Activated T-helper 1 cell treated with Interleukin-2 at 50 U/mL for 16 hours (primary cell): Measurements from ENCODE around the gene RNF4.
A peak's percentile ranks its signal among the peaks of the same experiment; 100 is the strongest.
"Not testable (repeated sequence)": the region's sequence is repeated elsewhere in the genome, so short reads cannot be mapped to it uniquely, and the experiment has no call there.

Experiments
- DNase-seq: peaks from one replicate; pipeline ENCODE4 v3.0.0-alpha.2; 2020; ENCODE audit warnings: low read depth

The RNF4 gene

DNA sequence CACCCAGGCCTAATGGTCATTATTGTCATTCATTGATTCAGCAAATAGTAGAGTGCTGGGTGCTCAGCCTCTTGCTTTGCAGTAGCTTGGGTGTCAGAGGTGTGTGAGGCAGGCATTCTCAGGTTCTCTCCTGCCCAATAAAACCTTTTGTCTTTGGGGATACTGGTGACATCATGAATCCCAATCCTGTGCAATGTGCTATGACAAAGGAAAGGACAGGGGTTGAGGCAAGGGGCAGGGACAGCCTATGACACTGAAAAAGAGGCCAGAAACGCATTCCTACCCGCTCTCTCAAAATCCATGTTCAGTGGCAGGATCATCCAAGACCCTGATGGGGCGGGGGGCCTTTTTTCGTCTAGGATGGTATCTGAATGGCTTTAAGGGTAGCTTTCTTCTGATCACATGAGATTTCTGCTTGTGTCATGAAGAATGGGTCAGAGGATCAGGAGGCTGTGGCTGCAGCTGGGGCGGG, 66.0 kb downstream of the RNF4 start:
- no peak for DNase-seq

DNA sequence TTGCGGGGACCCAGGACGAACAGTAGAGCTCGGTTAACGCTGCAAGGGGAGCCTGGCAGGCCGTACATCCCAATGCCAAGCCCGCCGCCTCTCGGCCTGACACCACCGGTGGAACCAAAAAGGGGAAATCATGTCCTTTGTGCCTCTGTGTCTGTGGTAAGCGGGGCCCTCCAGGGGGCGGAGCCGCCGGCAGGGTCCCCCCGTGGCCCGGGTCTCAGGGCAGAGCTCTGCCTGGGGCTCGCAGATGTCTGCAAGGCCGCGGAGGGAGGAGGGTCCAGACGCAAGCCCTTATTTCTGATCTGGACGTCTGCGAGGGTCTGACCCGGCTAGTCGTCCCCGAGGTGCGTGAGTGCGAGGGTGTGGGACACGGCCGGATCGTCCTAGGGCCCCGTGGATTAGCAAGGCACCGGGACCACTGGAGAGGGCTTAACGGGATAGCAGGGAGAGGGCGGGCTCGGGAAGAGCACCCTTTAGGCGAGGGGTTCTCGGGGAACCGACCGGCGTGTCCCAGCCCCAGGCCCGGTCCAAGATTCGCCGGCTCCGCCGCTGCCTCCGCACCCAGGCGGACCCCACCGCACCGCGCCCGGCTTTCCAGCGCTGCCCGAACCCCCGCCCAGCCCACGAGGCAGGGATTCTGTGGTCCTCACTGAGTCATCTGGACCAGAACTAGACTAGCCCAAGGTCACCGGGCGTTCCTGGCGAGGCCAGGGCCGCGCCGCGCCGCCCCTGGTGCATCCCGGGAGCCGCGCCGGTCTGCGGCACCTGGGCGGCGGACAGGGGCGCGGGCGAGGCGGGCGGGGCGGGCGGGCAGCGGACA, 66.7 kb downstream of the RNF4 start:
- peak; percentile 21 for DNase-seq

GRCh38 chr4:2536193-2537010, 67.5 kb downstream of the RNF4 start, which contains the start of gene FAM193A:
FAM193A (plus strand) TSS chr4:2536647; CDS start chr4:2536916, 269 bp downstream.
- DNase-seq: peak; percentile 99

GRCh38 chr4:2537011-2537830, 68.3 kb downstream of the RNF4 start:
- DNase-seq: peak; percentile 36

DNA sequence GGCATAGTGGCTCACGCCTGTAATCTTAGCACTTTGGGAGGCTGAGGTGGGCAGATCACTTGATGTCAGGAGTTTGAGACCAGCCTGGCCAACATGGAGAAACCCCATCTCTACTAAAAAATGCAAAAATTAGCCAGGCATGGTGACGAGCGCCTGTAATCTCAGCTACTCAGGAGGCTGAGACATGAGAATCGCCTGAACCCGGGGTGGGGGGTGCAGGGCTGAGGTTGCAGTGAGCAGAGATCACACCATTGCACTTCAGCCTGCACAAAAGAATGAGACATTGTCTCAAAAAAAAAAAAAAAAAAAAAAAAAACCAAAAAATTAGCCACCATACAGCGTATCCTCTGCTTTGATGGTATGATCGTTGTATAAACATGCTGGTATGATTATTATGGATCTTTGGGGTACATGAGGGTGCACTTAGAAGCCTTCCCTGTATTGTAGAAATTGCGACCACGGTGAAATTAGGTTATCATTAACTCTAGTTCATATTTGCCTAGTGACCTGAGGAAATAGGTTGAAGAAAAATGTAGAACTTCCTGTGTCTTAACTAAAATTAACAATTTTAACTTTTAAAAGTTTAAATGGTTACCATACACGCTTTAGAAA, 74.8 kb downstream of the RNF4 start:
- not testable (repeated sequence) for DNase-seq

GRCh38 chr4:2545321-2546013, 76.6 kb downstream of the RNF4 start:
- no peak for DNase-seq

- no peak for DNase-seq
Observed at GRCh38 chr4:2546286-2546823, 77.4 kb downstream of the RNF4 start.

DNA sequence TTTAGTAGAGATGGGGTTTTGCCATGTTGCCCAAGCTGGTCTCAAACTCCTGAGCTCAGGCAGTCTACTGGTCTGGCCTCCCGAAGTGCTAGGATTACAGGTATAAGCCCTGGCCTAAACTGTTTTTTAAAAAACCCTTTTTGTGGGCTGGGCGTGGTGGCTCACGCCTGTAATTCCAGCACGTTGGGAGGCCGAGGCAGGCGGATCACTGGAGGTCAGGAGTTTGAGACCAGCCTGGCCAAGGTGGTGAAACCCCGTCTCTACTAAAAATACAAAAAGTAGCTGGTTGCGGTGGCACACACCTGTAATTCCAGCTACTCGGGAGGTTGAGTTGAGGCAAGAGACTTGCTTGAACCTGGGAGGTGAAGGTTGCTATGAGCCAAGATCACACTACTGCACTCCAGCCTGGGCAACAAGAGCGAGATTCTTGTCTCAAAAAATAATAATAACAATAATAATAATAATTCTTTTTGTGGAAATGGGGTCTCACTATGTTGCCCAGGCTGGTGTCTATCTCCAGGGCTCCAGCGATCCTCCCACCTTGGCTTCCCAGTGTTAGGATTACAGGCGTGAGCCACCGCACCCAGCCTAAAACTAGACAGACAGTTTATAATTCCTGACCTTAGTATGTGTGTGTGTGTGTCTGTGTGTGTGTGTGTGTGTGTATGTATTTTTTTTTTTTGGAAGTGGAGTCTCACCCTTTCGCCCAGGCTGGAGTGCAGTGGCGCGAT, 78.2 kb downstream of the RNF4 start:
- not testable (repeated sequence) for DNase-seq

DNA sequence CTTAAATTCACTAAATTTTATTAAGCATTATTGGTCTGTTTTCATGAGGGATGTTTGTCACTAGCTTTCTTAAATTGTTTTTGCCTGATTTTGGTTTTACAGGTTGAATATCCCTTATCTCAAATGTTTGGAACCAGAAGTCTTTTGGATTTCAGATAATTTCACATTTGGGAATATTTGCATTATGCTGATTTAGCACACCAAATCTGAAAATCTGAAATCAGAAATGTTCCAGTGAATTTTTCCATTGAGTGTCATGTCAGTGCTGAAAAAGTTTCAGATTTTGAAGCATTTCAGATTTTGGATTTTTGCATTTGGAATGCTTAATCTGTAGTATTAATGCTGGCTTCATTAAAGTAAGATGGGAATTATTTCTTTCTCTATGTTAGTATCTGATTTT, 82.2 kb downstream of the RNF4 start:
- no peak for DNase-seq

GRCh38 chr4:2552806-2553205, 83.9 kb downstream of the RNF4 start:
- no peak for DNase-seq

GRCh38 chr4:2558301-2558700, 89.4 kb downstream of the RNF4 start:
- no peak for DNase-seq

DNA sequence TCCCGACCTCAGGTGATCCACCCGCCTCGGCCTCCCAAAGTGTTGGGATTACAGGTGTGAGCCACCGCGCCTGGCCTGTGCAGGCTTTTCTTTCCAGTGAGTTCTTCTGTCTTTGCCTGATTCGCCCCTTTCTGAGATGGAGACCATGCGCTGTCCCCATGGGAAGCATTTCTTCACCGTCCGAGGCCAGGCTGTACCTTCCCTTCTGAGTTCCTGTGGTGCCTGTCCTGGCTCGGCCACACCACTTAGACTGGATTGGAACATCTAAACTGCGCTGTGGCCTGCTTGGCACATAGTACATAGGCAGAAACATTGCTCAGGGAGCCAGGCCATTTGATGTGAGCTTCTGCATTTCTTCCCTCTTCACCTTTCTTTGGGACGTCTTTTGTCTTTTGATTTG, 91.3 kb downstream of the RNF4 start:
- no peak for DNase-seq
